GM12873 (cell line): ENCODE results near the gene PHACTR1.

Source experiments
- TF ChIP-seq, protein P1 (sequence below): IDR thresholded peaks from 2 replicates; pipeline ENCODE4 v1.5.1; 2012; ENCODE audit warnings: low read depth, mild to moderate bottlenecking, moderate library complexity, low read length, control low read depth; ENCODE audit not compliant: insufficient read depth; ENCODE audit errors: missing control alignments

PHACTR1 gene

DNA sequence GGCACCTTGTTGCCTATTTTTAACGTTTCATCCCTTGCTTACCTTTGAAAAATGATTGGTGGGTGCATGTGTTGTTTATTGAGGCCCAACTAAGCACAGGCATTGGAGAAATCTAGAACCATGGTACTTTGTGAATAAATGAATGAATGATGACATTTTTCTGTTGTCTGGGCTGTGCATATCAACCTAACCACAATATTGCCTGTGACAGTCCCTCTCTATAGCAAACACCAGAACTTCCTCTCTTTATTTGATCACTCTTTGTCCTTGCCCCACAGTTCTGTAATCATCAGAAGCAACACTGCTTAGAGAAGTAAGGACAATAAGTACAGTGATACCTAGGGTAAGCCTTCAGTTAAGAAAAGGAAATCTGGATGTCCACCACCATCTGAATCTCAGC is 536.7 kb downstream of the PHACTR1 start:
- TF ChIP-seq, protein P1, sequence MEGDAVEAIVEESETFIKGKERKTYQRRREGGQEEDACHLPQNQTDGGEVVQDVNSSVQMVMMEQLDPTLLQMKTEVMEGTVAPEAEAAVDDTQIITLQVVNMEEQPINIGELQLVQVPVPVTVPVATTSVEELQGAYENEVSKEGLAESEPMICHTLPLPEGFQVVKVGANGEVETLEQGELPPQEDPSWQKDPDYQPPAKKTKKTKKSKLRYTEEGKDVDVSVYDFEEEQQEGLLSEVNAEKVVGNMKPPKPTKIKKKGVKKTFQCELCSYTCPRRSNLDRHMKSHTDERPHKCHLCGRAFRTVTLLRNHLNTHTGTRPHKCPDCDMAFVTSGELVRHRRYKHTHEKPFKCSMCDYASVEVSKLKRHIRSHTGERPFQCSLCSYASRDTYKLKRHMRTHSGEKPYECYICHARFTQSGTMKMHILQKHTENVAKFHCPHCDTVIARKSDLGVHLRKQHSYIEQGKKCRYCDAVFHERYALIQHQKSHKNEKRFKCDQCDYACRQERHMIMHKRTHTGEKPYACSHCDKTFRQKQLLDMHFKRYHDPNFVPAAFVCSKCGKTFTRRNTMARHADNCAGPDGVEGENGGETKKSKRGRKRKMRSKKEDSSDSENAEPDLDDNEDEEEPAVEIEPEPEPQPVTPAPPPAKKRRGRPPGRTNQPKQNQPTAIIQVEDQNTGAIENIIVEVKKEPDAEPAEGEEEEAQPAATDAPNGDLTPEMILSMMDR = no peak

DNA sequence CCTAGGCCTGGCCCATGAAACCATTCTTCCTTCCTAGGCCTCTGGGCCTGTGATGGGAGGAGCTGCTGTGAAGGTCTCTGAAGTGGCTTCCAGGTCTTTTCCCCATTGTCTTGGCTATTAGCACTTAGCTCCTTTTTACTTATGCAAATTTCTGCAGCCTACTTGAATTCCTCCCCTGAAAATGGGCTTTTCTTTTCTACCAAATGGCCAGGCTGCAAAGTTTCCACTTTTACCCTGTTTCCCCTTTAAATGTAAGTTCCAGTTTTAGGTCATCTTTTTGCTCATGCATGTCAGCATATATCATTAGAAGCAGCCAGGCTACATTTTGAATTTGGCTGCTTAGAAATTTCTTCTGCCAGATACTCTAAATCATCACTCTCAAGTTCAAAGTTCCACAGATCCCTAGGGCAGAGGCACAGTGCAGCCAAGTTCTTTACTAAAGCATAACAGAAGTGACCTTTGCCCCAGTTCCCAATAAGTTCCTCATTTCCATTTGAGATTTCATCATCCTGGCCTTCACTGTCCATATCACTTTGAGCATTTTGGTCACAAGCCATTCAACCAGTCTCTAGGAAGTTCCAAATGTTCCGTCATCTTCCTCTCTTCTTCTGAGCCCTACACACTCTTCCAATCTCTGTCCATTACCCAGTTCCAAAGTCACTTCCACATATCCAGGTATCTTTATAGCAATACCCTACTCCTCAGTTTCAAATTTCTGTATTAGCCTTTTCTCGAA is 539.9 kb downstream of the PHACTR1 start:
- TF ChIP-seq, protein P1 = no peak

DNA sequence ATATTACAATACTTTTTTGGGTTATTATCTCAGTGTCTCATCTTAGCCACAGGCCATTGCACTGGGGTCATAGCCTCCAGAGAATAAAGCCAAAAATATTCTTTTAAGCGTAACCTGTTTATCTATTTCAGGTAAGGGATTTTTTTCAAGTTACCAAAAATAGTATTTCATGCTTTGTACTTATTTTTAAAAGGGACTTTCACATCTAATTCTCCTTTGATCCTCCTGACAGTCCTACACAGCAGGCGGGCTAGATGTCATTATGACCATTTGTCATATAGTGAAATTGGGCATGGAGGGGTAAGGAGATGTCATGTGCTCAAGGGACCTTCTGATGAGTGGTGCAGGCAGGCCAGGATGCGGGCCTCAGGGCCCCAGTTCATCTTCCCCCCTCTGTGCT is 542.8 kb downstream of the PHACTR1 start:
- TF ChIP-seq, protein P1 = no peak

DNA sequence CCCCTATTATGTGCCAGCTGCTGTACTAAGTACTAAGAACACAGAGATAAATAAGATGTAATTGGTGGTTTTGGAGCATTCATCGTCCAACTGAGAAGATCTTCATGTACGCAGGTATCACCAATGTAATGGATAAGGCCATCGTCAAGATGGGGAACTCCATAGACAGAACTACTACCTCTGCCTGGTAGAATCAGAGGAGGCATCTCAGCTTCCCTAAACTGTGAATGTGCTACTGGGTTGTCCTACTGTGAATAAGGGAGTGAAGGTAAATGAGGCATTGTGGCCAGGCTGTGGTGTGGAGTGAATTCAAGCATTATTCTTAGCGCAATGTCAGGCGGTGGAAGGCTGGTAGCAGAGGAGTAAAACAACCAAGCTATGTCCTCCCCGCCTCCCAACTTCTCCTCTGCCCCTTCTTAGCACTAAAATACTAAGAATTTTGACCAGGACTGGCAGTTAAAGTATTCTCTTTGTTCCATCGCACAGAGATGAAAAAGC is 543.6 kb downstream of the PHACTR1 start:
- TF ChIP-seq, protein P1 = no peak

DNA sequence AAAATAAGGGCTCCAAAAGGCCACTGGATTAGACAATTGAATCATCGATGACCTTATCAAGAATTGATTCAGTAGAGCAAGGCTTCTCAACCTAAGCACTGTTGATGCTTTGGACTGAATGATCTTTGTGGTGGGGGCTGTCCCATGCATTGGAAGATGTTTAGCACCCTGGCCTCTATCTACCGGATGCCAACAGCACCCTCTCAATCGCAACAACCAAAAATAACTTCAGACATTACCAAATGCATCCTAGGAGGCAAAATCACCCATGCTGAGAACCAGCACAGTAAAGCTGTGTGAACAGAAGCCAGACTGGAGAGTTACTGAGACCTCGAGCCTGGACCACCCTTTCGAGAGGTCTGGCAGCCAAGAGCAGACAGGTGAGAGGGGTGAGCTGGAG is 544.3 kb downstream of the PHACTR1 start:
- TF ChIP-seq, protein P1 = no peak

DNA sequence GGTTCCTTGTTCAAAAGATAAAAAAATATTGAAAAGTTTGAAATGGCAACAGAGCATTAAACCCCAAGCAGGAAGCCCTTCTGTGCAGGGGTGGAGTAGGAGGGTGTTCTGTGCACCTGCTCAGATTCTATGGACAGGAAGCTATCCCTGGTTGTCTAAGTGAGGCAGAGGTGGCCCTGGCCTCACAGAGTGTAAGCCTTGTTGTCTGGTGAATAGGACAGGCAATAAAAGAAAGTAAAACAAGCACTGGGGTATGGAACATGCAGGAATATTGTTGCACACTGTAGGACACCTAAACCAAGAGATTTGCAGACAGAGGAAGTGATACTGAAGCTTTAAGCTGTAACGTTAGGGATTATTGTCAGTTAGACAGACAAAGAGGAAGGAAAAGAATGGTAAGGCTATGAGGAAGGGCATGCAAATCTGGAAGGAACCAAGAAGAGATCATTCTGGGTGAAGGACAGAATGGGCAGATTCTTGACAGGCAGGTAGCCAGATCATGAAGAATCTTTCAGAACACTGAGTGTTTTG is 545.0 kb downstream of the PHACTR1 start:
- TF ChIP-seq, protein P1 = no peak

DNA sequence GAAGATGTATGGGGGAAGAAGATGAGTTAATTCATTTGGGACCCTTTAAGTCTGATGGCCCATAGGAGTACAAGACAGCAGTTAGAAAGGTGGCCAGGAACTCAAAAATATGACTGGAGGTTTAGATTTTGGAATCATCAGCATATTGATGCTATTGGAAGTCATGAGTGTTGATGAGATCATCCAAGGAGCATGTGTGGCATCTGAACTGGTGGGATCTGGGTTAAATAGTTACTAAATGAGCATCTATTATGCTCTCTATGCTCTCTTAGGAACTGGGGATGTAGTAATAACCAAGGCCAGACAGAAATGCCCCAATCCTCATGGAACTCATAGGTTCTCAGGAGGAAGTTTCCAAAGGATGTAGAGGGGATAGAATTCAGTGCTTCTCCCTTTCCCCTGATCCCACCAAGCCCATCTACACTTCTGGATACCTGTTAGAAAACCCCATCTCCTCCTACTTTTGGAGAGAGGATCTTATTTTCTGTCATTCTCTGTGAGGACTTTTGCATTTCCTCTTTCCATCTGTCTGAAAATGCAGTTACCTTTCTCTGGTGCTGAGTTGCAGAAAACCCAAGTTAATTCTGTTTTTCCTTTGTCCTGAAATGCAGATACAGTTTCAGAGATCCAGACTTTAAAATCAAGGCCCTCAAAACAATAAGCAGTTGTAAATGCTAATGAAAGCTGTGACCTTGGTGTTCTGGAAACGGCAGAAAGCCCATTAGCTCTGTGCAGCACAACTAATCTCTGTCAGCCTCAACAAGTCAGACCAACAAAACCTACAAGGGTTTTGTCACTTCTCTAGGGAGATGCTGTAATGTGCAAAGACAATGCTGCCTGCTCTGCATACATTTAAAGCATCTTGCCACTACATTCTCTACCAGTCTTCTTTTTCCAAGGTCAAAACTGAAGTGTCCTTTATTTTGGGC is 546.0 kb downstream of the PHACTR1 start:
- TF ChIP-seq, protein P1 = no peak
